Naive B cell (primary cell): ENCODE measurements around the gene FOCAD. TPM values are rescaled to one million over a fixed set of nuclear protein-coding genes. Genes with fewer than 3 reads are reported as not detected.
A peak's percentile ranks its signal among the peaks of the same experiment; 100 is the strongest.

Experiments used
- ATAC-seq, 2 donors: fragments of 150-1000 bp; cut with Tn5 transposase; 2 replicates each; pipeline ENCODE4 v1.10.0; 2021; ENCODE audit warnings: low read depth in 2 of 2, mild to moderate bottlenecking in 2 of 2, moderate library complexity in 2 of 2
- DNase-seq: peaks from one replicate; pipeline ENCODE4 v3.0.0; 2022
- H3K27ac Mint-ChIP-seq, 6 donors: one replicate each; pipeline ENCODE4 v1.8.0; 2020 to 2022; ENCODE audit warnings: mild to moderate bottlenecking in 6 of 6, mixed read lengths in 6 of 6, moderate library complexity in 5 of 6, inconsistent platforms in 2 of 6
- H3K27me3 Mint-ChIP-seq, 3 donors: one replicate each; pipeline ENCODE4 v1.8.0; 2021 to 2022; ENCODE audit warnings: mixed read lengths in 3 of 3, mild to moderate bottlenecking in 1 of 3
- H3K36me3 Mint-ChIP-seq, 2 donors: one replicate each; pipeline ENCODE4 v1.8.0; 2020 to 2022; ENCODE audit warnings: mixed read lengths in 2 of 2, inconsistent platforms in 1 of 2, mild to moderate bottlenecking in 1 of 2
- H3K4me1 Mint-ChIP-seq, 3 donors: one replicate each; pipeline ENCODE4 v1.8.0; 2020 to 2022; ENCODE audit warnings: mixed read lengths in 3 of 3, inconsistent platforms in 1 of 3, mild to moderate bottlenecking in 1 of 3, moderate library complexity in 1 of 3
- H3K4me3 Mint-ChIP-seq, 8 donors: one replicate each; pipeline ENCODE4 v1.8.0; 2020 to 2022; ENCODE audit warnings: mild to moderate bottlenecking in 8 of 8, mixed read lengths in 8 of 8, moderate library complexity in 8 of 8, inconsistent platforms in 2 of 8
- H3K9me3 Mint-ChIP-seq, 7 donors: one replicate each; pipeline ENCODE4 v1.8.0; 2020 to 2022; ENCODE audit warnings: mixed read lengths in 7 of 7, mild to moderate bottlenecking in 5 of 7, inconsistent platforms in 2 of 7, moderate library complexity in 1 of 7
- polyA plus RNA-seq, 6 donors: library from polyadenylated mRNA; unstranded; fragments of 300-500 nt; fragmentation: Illumina TruSeq; gene quantifications; one replicate each; pipeline ENCODE4 v1.2.3, GENCODE V29; 2021; ENCODE audit warnings: low read depth in 6 of 6

FOCAD gene
- polyA plus RNA-seq, 6 donors from 2014 or later, result 3.0 to 9.2 (median 5.5) TPM

- H3K27me3 Mint-ChIP-seq, result no peaks in the 10 kb centered on the region
- H3K36me3 Mint-ChIP-seq, result no peaks in the 10 kb centered on the region
- no peak overlapping the region for H3K27ac Mint-ChIP-seq
- no peak overlapping the region for H3K4me3 Mint-ChIP-seq
- ATAC-seq (no peak), DNase-seq (no peak)
- H3K9me3 Mint-ChIP-seq, result no peaks in the 10 kb centered on the region
- peaks cover 5 to 14% (median 10%) of the 10 kb centered on the region in 3 donors for H3K4me1 Mint-ChIP-seq
Observed at GRCh38 chr9:20689833-20690232, 5.8 kb downstream of the FOCAD start.

GRCh38 chr9:20692554-20692953 lies 8.5 kb downstream of the FOCAD start:
- peaks cover 0 to 8% (median 0%) of the 10 kb centered on the region in 3 donors for H3K4me1 Mint-ChIP-seq
- H3K4me3 Mint-ChIP-seq, result no peak overlapping the region
- H3K27me3 Mint-ChIP-seq, result no peaks in the 10 kb centered on the region
- no peaks in the 10 kb centered on the region for H3K9me3 Mint-ChIP-seq
- DNase-seq (no peak), ATAC-seq (no peak)
- no peak overlapping the region for H3K27ac Mint-ChIP-seq
- no peaks in the 10 kb centered on the region for H3K36me3 Mint-ChIP-seq

- H3K4me3 Mint-ChIP-seq, result no peak overlapping the region
- ATAC-seq, result no peak
- peaks cover 0 to 8% (median 0%) of the 10 kb centered on the region in 3 donors for H3K4me1 Mint-ChIP-seq
- H3K27ac Mint-ChIP-seq, result no peak overlapping the region
- no peaks in the 10 kb centered on the region for H3K27me3 Mint-ChIP-seq
- H3K9me3 Mint-ChIP-seq, result no peaks in the 10 kb centered on the region
- DNase-seq, result no peak
- H3K36me3 Mint-ChIP-seq, result no peaks in the 10 kb centered on the region
Observed at GRCh38 chr9:20693068-20693467, 9.0 kb downstream of the FOCAD start.

GRCh38 chr9:20694248-20694647 lies 10.2 kb downstream of the FOCAD start:
- H3K4me3 Mint-ChIP-seq, result no peak overlapping the region
- no peak overlapping the region for H3K27ac Mint-ChIP-seq
- DNase-seq (no peak), ATAC-seq (no peak)
- H3K36me3 Mint-ChIP-seq, result no peaks in the 10 kb centered on the region
- peaks cover 0 to 8% (median 0%) of the 10 kb centered on the region in 3 donors for H3K4me1 Mint-ChIP-seq
- no peaks in the 10 kb centered on the region for H3K27me3 Mint-ChIP-seq
- no peaks in the 10 kb centered on the region for H3K9me3 Mint-ChIP-seq

- Mint-ChIP-seq H3K9me3 (no peaks in the 10 kb centered on the region), H3K4me1 (peaks cover 0 to 7% (median 0%) of the 10 kb centered on the region in 3 donors), H3K36me3 (no peaks in the 10 kb centered on the region), H3K27ac (peak overlapping the region in 1 of 6 donors; percentile 2), H3K4me3 (no peak overlapping the region), H3K27me3 (no peaks in the 10 kb centered on the region)
- no peak for DNase-seq
- ATAC-seq, result no peak
Observed at GRCh38 chr9:20697021-20697719, 13.1 kb downstream of the FOCAD start.

- Mint-ChIP-seq H3K36me3 (no peaks in the 10 kb centered on the region), H3K4me1 (peaks cover 0 to 3% (median 0%) of the 10 kb centered on the region in 3 donors), H3K4me3 (no peak overlapping the region), H3K9me3 (no peaks in the 10 kb centered on the region), H3K27me3 (no peaks in the 10 kb centered on the region), H3K27ac (no peak overlapping the region)
- no peak for DNase-seq
- ATAC-seq, result no peak
Observed at GRCh38 chr9:20698782-20699181, 14.7 kb downstream of the FOCAD start.

- Mint-ChIP-seq H3K4me3 (no peak overlapping the region), H3K9me3 (no peaks in the 10 kb centered on the region), H3K4me1 (peaks cover 0 to 3% (median 0%) of the 10 kb centered on the region in 3 donors), H3K36me3 (no peaks in the 10 kb centered on the region), H3K27me3 (no peaks in the 10 kb centered on the region), H3K27ac (no peak overlapping the region)
- no peak for ATAC-seq
- DNase-seq, result no peak
Observed at GRCh38 chr9:20701060-20701459, 17.0 kb downstream of the FOCAD start.

GRCh38 chr9:20702570-20702969 lies 18.5 kb downstream of the FOCAD start:
- ATAC-seq (no peak), DNase-seq (no peak)
- peaks cover 0 to 3% (median 0%) of the 10 kb centered on the region in 3 donors for H3K4me1 Mint-ChIP-seq
- H3K9me3 Mint-ChIP-seq, result no peaks in the 10 kb centered on the region
- H3K27ac Mint-ChIP-seq, result no peak overlapping the region
- H3K4me3 Mint-ChIP-seq, result no peak overlapping the region
- H3K36me3 Mint-ChIP-seq, result peaks cover 0 to 7% of the 10 kb centered on the region in 2 donors
- H3K27me3 Mint-ChIP-seq, result no peaks in the 10 kb centered on the region

- H3K27ac Mint-ChIP-seq, result peak overlapping the region in 1 of 6 donors; percentile 27
- peaks cover 0 to 7% of the 10 kb centered on the region in 2 donors for H3K36me3 Mint-ChIP-seq
- H3K4me1 Mint-ChIP-seq, result peaks cover 0 to 3% (median 0%) of the 10 kb centered on the region in 3 donors
- no peak overlapping the region for H3K4me3 Mint-ChIP-seq
- ATAC-seq (no peak), DNase-seq (no peak)
- H3K9me3 Mint-ChIP-seq, result no peaks in the 10 kb centered on the region
- no peaks in the 10 kb centered on the region for H3K27me3 Mint-ChIP-seq
Observed at GRCh38 chr9:20703146-20703545, 19.1 kb downstream of the FOCAD start.

GRCh38 chr9:20707708-20708107 lies 23.6 kb downstream of the FOCAD start:
- Mint-ChIP-seq H3K36me3 (peaks cover 0 to 7% of the 10 kb centered on the region in 2 donors), H3K27ac (no peak overlapping the region), H3K4me3 (no peak overlapping the region), H3K9me3 (peaks cover 0 to 1% (median 0%) of the 10 kb centered on the region in 7 donors), H3K4me1 (peaks cover 0 to 11% (median 0%) of the 10 kb centered on the region in 3 donors), H3K27me3 (no peaks in the 10 kb centered on the region)
- ATAC-seq (no peak), DNase-seq (no peak)

GRCh38 chr9:20713172-20713571 lies 29.1 kb downstream of the FOCAD start:
- Mint-ChIP-seq H3K36me3 (peaks cover 0 to 8% of the 10 kb centered on the region in 2 donors), H3K27ac (peak overlapping the region in 3 of 6 donors; percentile 0 to 77 (median 12)), H3K4me3 (no peak overlapping the region), H3K4me1 (peaks cover 4 to 17% (median 4%) of the 10 kb centered on the region in 3 donors), H3K27me3 (no peaks in the 10 kb centered on the region), H3K9me3 (peaks cover 0 to 11% (median 5%) of the 10 kb centered on the region in 7 donors)
- ATAC-seq, result no peak
- no peak for DNase-seq

GRCh38 chr9:20714442-20715415 lies 30.7 kb downstream of the FOCAD start:
- Mint-ChIP-seq H3K9me3 (peaks cover 0 to 11% (median 5%) of the 10 kb centered on the region in 7 donors), H3K36me3 (peaks cover 2 to 8% of the 10 kb centered on the region in 2 donors), H3K4me1 (peaks cover 4 to 23% (median 4%) of the 10 kb centered on the region in 3 donors), H3K27ac (no peak overlapping the region), H3K27me3 (no peaks in the 10 kb centered on the region), H3K4me3 (peak overlapping the region in 1 of 8 donors; percentile 16)
- ATAC-seq, result no peak
- no peak for DNase-seq

- Mint-ChIP-seq H3K4me1 (peaks cover 14 to 30% (median 20%) of the 10 kb centered on the region in 3 donors), H3K4me3 (peak overlapping the region in 1 of 8 donors; percentile 16), H3K27ac (peak overlapping the region in 2 of 6 donors; percentile 10 to 49), H3K36me3 (peaks cover 19 to 20% of the 10 kb centered on the region in 2 donors), H3K9me3 (peaks cover 0 to 6% (median 0%) of the 10 kb centered on the region in 7 donors), H3K27me3 (no peaks in the 10 kb centered on the region)
- no peak for ATAC-seq
- no peak for DNase-seq
Observed at GRCh38 chr9:20722221-20722620, 38.2 kb downstream of the FOCAD start.
